Cardiac muscle cell (in vitro differentiated cells and primary cell): Measurements from ENCODE around the gene BDKRB2. TPM values are rescaled to one million over a fixed set of nuclear protein-coding genes. Genes with fewer than 3 reads are reported as not detected.

Experiments used
- DNase-seq, 2 donors: peaks; one replicate each; pipeline versions ENCODE4 v3.0.0 to v3.0.0-alpha.2; 2010 to 2017; ENCODE audit warnings: low read depth in 1 of 2, low spot score in 1 of 2
- H3K27ac ChIP-seq: fragments of 200-600 bp; sonication (generic); 2 replicates; pipeline ENCODE4 v1.5.1; 2016
- H3K27me3 ChIP-seq: fragments of 200-600 bp; sonication (generic); 2 replicates; pipeline ENCODE4 v1.6.0; 2016; ENCODE audit warnings: control low read depth
- H3K36me3 ChIP-seq: fragments of 200-600 bp; sonication (generic); 2 replicates; pipeline ENCODE4 v1.5.1; 2016; ENCODE audit warnings: control low read depth
- H3K4me1 ChIP-seq: fragments of 200-600 bp; sonication (generic); 2 replicates; pipeline ENCODE4 v1.8.1; 2017; ENCODE audit warnings: low read depth, mild to moderate bottlenecking, mixed run types
- H3K4me3 ChIP-seq: fragments of 200-600 bp; sonication (generic); 2 replicates; pipeline ENCODE4 v1.5.1; 2016; ENCODE audit warnings: mild to moderate bottlenecking
- H3K9me3 ChIP-seq: fragments of 200-600 bp; sonication (generic); 2 replicates; pipeline ENCODE4 v1.5.1; 2017; ENCODE audit warnings: low read depth, mild to moderate bottlenecking, control low read depth
- polyA plus RNA-seq: library from polyadenylated mRNA; unstranded; fragments of >200 nt; fragmentation: Nextera tagmentation; extraction: Ambion mirVana; gene quantifications from 2 replicates; pipeline ENCODE4 v1.2.1, GENCODE V29; 2016
- total RNA-seq: library from RNA; depleted of rRNA; stranded (reverse); fragments of >200 nt; gene quantifications from 2 replicates; pipeline ENCODE4 v1.2.3, GENCODE V29; 2016
- TF ChIP-seq, protein P1 (sequence below): IDR thresholded peaks from 2 replicates; pipeline ENCODE4 v1.5.1; 2012; ENCODE audit warnings: low read depth, mild to moderate bottlenecking, low read length

BDKRB2 gene
- total and polyA plus RNA-seq, 2 experiments from 2014 or later, result 0.45 TPM; not detected in 1

DNA sequence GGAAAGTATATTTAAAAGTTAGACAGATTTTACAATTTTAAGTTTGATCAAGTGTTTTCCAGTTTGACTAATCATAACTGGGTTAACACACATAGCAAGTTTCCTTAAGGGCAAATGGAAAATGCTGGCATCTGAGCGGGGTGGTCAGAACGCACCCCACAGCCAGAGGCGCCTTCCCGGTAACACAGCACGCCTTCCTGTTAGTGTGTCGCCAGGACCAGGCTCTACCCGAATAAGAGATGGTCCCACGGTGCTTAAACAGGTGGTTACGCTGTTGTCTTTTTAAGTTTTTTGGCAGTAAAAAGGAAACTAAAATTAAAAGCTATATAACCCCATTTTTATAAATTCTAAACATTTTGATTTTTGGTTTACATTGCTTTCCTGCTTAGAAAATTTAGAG, 79.4 kb downstream of the BDKRB2 start:
- peaks cover 26% of the 10 kb centered on the region for H3K4me1 ChIP-seq
- no peak overlapping the region for H3K4me3 ChIP-seq
- no peaks in the 10 kb centered on the region for H3K27me3 ChIP-seq
- peak overlapping the region; percentile 91 for H3K27ac ChIP-seq
- H3K36me3 ChIP-seq, result no peaks in the 10 kb centered on the region
- TF ChIP-seq, protein P1, sequence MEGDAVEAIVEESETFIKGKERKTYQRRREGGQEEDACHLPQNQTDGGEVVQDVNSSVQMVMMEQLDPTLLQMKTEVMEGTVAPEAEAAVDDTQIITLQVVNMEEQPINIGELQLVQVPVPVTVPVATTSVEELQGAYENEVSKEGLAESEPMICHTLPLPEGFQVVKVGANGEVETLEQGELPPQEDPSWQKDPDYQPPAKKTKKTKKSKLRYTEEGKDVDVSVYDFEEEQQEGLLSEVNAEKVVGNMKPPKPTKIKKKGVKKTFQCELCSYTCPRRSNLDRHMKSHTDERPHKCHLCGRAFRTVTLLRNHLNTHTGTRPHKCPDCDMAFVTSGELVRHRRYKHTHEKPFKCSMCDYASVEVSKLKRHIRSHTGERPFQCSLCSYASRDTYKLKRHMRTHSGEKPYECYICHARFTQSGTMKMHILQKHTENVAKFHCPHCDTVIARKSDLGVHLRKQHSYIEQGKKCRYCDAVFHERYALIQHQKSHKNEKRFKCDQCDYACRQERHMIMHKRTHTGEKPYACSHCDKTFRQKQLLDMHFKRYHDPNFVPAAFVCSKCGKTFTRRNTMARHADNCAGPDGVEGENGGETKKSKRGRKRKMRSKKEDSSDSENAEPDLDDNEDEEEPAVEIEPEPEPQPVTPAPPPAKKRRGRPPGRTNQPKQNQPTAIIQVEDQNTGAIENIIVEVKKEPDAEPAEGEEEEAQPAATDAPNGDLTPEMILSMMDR, result no peak
- DNase-seq, result no peak
- no peaks in the 10 kb centered on the region for H3K9me3 ChIP-seq

DNA sequence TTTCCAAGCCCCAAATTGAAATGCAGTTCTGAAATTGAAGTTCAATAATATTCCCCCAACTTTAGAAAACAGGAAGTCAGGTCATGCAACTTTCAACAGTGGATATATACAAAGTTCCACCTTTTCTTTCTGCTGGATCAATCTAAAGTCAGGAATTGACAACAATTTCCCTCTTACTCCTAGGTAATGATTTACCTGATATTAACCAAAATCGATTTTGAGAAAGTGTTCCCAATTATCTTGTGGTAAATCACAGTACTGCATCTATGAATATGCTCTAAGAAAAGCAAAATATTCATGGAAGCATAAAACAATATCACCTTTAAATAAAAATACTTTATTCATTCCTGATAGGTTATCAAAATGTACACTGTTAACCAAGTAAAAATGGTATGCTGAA, 79.8 kb downstream of the BDKRB2 start:
- no peak for DNase-seq

DNA sequence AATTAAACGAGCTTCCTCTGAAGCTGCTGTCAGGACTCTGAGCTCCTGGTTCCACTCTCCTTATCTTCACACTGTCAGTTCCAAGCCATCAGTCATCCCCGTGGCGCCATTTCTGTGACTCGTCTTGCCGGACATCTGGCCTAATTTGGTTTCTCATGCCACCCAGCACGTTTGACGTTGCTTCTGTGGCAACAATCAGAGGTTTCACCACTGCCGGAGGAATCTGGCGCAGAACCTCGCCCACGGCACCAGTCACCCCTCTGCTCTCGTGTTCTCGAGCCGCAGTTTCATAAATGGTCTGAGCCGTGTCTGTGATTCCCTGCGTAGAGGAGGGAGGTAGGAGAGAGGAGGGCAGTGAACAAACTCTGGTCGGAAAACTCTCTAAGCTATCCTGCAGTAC, 81.0 kb downstream of the BDKRB2 start:
- peaks cover 26% of the 10 kb centered on the region for H3K4me1 ChIP-seq

More for the DNA sequence above, 79.8 kb downstream of the BDKRB2 start:
- Histone ChIP-seq H3K27ac (peak overlapping the region; percentile 91), H3K9me3 (no peaks in the 10 kb centered on the region), H3K4me1 (peaks cover 26% of the 10 kb centered on the region), H3K36me3 (no peaks in the 10 kb centered on the region), H3K27me3 (no peaks in the 10 kb centered on the region), H3K4me3 (no peak overlapping the region)
- TF ChIP-seq, protein P1, result no peak

DNA sequence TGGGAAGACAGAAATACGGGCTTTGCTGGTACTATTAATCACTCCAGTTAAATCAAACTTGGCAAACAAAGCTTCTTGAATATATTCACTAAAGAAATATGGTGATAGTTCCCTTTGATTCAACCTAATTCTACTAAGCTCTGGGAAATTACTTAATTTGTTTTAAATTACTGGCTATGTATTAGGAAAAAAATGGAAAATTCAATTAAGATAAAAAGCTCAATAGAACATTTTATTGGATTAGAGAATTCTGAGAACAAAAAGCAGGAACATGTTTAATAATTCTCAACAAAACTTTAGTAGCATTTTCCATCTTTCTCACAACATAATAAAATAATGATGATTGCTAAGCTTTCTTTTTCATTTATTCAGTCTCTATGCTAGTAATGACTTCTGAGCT, 81.6 kb downstream of the BDKRB2 start:
- Histone ChIP-seq H3K36me3 (peaks cover 13% of the 10 kb centered on the region), H3K9me3 (no peaks in the 10 kb centered on the region), H3K27ac (peak overlapping the region; percentile 91), H3K4me1 (peaks cover 26% of the 10 kb centered on the region), H3K4me3 (no peak overlapping the region), H3K27me3 (no peaks in the 10 kb centered on the region)
- no peak for DNase-seq
- TF ChIP-seq, protein P1, result no peak

More for the DNA sequence above, 81.0 kb downstream of the BDKRB2 start:
- peak overlapping the region; percentile 91 for H3K27ac ChIP-seq
- no peaks in the 10 kb centered on the region for H3K27me3 ChIP-seq
- no peak overlapping the region for H3K4me3 ChIP-seq
- TF ChIP-seq, protein P1, result no peak
- H3K9me3 ChIP-seq, result no peaks in the 10 kb centered on the region
- H3K36me3 ChIP-seq, result peaks cover 9% of the 10 kb centered on the region
- DNase-seq, result peak; percentile 63 to 81

DNA sequence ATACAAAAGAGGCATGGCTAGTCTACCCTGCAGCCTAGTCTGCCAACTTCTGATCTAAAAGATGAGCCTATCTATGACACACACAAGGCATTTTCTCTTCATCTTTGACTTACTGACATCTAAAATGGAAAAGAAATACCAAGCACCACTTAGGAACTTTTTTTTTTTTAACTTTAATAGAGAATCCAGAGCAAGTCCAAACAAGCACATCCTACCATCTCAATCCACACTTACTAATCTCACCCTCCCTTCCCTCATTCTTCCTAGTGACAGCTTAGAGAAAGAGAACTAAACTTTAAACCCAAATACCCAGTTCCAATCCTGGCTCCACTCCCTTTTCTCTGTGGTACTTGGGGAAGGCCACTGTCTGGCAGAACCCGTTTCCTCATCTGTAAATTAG, 83.2 kb downstream of the BDKRB2 start:
- H3K9me3 ChIP-seq, result no peaks in the 10 kb centered on the region
- H3K4me3 ChIP-seq, result no peak overlapping the region
- peaks cover 16% of the 10 kb centered on the region for H3K36me3 ChIP-seq
- DNase-seq, result no peak
- TF ChIP-seq, protein P1, result no peak
- H3K4me1 ChIP-seq, result peaks cover 26% of the 10 kb centered on the region
- no peaks in the 10 kb centered on the region for H3K27me3 ChIP-seq
- peak overlapping the region; percentile 79 for H3K27ac ChIP-seq

Other genes with a start within 250 kb of the BDKRB2 start
- gene C14orf132, start 165.5 kb upstream of the BDKRB2 start, total RNA-seq, result 11.9 and 13.9 TPM in 2 replicates
- 13.8 and 14.1 TPM in 2 replicates for gene C14orf132, start 165.5 kb upstream of the BDKRB2 start, polyA plus RNA-seq
- 0.09 and 0.42 TPM in 2 replicates for gene BDKRB1, start 51.4 kb downstream of the BDKRB2 start, total RNA-seq
- gene BDKRB1, start 51.4 kb downstream of the BDKRB2 start, polyA plus RNA-seq, result not detected in 2 replicates
- gene ATG2B, start 158.5 kb downstream of the BDKRB2 start, total RNA-seq, result 11.8 and 18.2 TPM in 2 replicates
- gene ATG2B, start 158.5 kb downstream of the BDKRB2 start, polyA plus RNA-seq, result 3.9 and 5.8 TPM in 2 replicates
- 11.8 and 16.4 TPM in 2 replicates for gene GSKIP, start 158.7 kb downstream of the BDKRB2 start, total RNA-seq
- gene GSKIP, start 158.7 kb downstream of the BDKRB2 start, polyA plus RNA-seq, result 27.5 and 30.8 TPM in 2 replicates
- gene AK7, start 187.3 kb downstream of the BDKRB2 start, total RNA-seq, result 5.6 and 7.6 TPM in 2 replicates
- 4.1 and 7.2 TPM in 2 replicates for gene AK7, start 187.3 kb downstream of the BDKRB2 start, polyA plus RNA-seq